Measurements from ENCODE around the gene PDLIM5.
"Not testable (repeated sequence)": the region's sequence is repeated elsewhere in the genome, so short reads cannot be mapped to it uniquely, and the experiment has no call there.

The PDLIM5 gene

DNA sequence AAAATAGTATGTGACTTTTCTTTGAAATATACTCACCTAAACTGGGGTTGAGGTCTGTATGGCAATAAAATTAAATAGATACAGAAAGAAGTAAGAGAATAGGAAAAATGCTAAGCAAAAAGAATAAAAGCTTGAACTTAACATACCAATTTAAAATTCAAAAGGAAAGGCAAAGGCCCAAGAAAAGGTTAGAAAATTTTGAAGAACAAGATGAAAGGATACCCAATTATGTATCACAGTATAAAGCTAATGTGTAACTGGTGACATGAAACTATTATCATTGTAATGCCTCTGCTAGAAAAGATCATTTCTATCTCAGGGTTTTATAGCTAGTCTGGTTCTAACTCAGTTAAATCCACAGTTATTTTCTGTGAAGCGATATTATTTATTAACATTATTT lies 99.1 kb downstream of the PDLIM5 start:
- H3K4me3 ChIP-seq (ENCODE audit: low read depth, low read length), result no peak overlapping the region
- no peak for DNase-seq (ENCODE audit: low read depth)
- TF ChIP-seq, protein P1, sequence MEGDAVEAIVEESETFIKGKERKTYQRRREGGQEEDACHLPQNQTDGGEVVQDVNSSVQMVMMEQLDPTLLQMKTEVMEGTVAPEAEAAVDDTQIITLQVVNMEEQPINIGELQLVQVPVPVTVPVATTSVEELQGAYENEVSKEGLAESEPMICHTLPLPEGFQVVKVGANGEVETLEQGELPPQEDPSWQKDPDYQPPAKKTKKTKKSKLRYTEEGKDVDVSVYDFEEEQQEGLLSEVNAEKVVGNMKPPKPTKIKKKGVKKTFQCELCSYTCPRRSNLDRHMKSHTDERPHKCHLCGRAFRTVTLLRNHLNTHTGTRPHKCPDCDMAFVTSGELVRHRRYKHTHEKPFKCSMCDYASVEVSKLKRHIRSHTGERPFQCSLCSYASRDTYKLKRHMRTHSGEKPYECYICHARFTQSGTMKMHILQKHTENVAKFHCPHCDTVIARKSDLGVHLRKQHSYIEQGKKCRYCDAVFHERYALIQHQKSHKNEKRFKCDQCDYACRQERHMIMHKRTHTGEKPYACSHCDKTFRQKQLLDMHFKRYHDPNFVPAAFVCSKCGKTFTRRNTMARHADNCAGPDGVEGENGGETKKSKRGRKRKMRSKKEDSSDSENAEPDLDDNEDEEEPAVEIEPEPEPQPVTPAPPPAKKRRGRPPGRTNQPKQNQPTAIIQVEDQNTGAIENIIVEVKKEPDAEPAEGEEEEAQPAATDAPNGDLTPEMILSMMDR (IDR thresholded peaks at IDR 0.05; ENCODE audit: low read depth, low read length, missing control alignments), result no peak

DNA sequence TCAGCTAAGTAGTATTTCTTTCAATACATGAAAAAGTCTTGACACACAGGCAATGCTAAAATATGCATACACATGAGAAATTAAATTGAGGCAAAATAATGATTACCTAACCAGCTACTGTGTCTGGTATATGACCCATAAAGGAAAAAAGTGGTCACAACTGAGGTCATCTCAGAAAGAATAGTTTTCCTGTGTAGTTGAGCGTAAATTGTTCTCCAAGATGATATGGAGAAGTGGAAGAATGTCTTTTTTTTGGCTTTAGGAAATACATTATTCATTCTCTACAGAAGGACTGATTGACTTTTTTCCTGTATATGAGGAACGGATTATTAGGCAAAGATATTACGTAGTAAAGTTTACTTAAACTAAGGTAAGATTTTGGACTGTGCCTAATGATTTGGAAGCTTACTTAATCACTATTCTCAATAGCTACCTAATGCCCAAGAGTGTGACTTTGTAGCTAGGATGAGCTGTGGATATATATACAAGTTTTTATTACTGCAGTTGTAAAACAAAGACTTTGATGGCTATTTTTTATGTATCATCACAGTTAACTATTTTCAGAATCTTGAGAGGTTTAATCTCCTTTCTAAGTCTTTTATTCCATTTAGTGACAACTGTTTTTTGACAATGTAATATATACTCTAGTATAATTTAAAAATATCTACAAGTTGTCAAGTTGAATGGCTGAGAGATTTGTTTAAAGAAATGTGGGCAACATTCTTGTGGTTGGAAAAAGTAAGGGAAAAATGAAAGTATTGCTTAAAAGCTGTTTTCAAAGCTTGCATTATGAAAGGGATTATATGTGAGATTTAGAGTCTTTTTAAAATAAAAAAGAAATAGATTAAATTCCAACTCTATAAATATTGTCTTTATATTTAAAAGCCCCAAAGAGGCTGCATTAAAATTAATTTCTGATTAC lies 100.2 kb downstream of the PDLIM5 start:
- no peak for DNase-seq (ENCODE audit: low read depth)
- H3K4me3 ChIP-seq (ENCODE audit: low read depth, low read length), result no peak overlapping the region
- TF ChIP-seq, protein P1 (IDR thresholded peaks at IDR 0.05; ENCODE audit: low read depth, low read length, missing control alignments), result no peak

DNA sequence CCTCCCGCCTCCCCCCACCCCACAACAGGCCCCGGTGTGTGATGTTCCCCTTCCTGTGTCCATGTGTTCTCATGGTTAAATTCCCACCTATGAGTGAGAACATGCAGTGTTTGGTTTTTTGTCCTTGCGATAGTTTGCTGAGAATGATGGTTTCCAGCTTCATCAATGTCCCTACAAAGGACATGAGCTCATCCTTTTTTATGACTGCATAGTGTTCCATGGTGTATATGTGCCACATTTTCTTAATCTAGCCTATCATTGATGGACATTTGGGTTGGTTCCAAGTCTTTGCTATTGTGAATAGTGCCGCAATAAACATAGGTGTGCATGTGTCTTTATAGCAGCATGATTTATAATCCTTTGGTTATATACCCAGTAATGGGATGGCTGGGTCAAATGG lies 104.3 kb downstream of the PDLIM5 start:
- not testable (repeated sequence) for H3K4me3 ChIP-seq (ENCODE audit: low read depth, low read length); DNase-seq (ENCODE audit: low read depth)

DNA sequence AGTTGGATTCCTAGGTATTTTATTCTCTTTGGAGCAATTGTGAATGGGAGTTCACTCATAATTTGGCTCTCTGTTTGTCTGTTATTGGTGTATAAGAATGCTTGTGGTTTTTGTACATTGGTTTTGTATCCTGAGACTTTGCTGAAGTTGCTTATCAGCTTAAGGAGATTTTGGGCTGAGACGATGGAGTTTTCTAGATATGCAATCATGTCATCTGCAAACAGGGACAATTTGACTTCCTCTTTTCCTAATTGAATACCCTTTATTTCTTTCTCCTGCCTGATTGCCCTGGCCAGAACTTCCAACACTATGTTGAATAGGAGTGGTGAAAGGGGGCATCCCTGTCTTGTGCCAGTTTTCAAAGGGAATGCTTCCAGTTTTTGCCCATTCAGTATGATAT lies 105.9 kb downstream of the PDLIM5 start:
- H3K4me3 ChIP-seq (ENCODE audit: low read depth, low read length); DNase-seq (ENCODE audit: low read depth): not testable (repeated sequence)

DNA sequence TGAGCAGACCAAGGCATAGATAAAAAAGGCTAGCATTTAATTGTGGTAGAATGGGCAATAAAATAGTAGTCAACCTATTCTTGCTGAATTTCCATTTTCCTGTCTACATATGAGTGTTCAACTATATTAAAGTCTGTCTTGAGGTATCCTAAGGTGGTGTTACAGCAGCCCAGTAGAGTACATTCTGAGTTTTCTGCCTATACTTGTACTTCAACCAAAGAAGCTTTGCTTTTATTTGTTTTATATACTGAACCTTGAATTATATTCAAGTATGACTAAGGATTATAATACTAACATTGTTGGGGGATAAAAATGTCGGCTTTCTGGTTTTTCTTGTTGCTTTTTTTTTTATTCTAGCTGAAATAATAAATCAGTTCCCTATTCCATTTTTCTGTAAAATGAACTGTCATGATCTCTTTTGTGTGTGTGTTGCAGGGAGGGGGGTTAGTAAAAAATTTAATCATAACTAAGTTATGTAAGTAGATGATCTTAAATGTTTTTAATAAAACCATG lies 106.7 kb downstream of the PDLIM5 start:
- H3K4me3 ChIP-seq (ENCODE audit: low read depth, low read length), result no peak overlapping the region
- TF ChIP-seq, protein P1 (IDR thresholded peaks at IDR 0.05; ENCODE audit: low read depth, low read length, missing control alignments), result no peak
- DNase-seq (ENCODE audit: low read depth), result no peak

DNA sequence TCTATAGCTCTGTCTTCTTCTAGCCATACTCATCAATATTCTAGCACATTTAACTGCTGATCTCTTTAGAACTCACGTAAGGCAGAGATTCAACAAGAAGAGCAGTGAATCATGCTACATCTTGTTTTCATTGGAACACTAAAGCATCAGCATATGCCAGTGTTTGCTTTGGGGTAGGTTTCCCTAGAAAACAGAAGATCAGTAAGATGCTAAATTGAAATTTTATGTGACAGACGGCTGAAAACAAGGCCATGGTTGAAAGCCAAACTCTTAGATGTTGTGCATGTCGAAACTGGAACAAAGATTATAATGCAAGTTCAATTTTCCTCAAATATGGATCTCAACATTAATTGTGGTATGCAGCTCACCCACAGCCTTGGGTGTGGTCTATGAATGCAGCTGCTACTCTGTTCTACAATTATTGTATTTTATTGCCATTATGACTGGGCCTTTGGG lies 107.6 kb downstream of the PDLIM5 start:
- H3K4me3 ChIP-seq (ENCODE audit: low read depth, low read length), result no peak overlapping the region
- TF ChIP-seq, protein P1 (IDR thresholded peaks at IDR 0.05; ENCODE audit: low read depth, low read length, missing control alignments), result no peak
- no peak for DNase-seq (ENCODE audit: low read depth)

DNA sequence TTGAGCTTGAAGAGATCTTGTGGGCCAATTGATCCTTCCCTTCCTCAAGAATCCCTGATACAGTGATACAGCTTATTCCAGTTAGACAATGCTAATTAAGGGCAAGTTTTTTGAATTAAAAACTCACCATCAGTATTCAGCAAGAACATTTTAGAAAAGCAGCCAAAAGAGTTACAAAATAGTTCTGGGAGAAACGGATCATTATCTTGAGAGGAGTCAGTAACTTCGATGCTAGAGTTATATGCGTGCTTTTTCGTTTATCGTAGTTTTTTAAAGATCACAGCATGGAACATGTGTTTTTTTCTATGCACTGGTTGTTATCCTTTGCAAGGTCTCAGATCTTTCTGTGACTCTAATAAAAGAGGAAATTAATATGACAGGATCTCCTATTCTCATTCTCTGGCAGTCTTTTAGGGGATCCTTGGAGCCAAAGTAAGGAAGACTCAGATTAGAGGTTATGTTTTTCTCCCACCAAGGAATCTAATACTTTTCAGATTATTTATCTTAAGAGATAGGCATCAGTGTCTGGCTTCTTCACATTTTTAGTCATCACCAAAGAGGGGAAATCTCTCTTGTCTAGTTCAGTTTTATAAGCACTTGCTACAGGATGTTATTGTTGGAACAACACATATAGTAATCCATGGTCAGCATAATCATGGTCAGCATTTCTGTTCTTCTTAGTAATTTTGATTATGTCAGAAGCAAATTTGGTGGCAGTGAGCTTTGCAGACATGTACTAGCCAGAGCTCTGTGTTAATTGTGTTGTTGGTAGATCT lies 109.7 kb downstream of the PDLIM5 start:
- H3K4me3 ChIP-seq (ENCODE audit: low read depth, low read length), result no peak overlapping the region
- no peak for DNase-seq (ENCODE audit: low read depth)
- TF ChIP-seq, protein P1 (IDR thresholded peaks at IDR 0.05; ENCODE audit: low read depth, low read length, missing control alignments), result no peak

Data from GM12864 (cell line).